Natural killer cell (primary cell): ENCODE measurements around the gene MTUS2. TPM values are rescaled to one million over a fixed set of nuclear protein-coding genes. Genes with fewer than 3 reads are reported as not detected.

Source experiments
- ATAC-seq, 3 donors: fragments of 150-1000 bp in 2 of 3; fragments of 200-7000 bp in 1 of 3; cut with Tn5 transposase; 1 replicate in 1 of 3; 2 replicates in 2 of 3; pipeline ENCODE4 v1.10.0; 2021; ENCODE audit warnings: mild to moderate bottlenecking in 2 of 3, moderate library complexity in 2 of 3
- DNase-seq, 2 donors: peaks; one replicate each; pipeline versions ENCODE4 v3.0.0 to v3.0.0-alpha.2; 2013 to 2021; ENCODE audit warnings: mixed read lengths in 1 of 2
- H3K27ac ChIP-seq: one replicate; pipeline ENCODE4 v1.5.1; 2013; ENCODE audit warnings: mild to moderate bottlenecking, low read length
- H3K27me3 ChIP-seq: one replicate; pipeline ENCODE4 v1.6.1; 2013; ENCODE audit warnings: low read length; ENCODE audit not compliant: control insufficient read depth, insufficient read depth
- H3K36me3 ChIP-seq: one replicate; pipeline ENCODE4 v1.6.1; 2013; ENCODE audit warnings: low read length; ENCODE audit not compliant: control insufficient read depth, insufficient read depth
- H3K4me1 ChIP-seq: one replicate; pipeline ENCODE4 v1.6.1; 2013; ENCODE audit warnings: low read length; ENCODE audit not compliant: control insufficient read depth, insufficient read depth
- H3K4me3 ChIP-seq: one replicate; pipeline ENCODE4 v1.5.1; 2013; ENCODE audit warnings: low read length
- H3K9me3 ChIP-seq: one replicate; pipeline ENCODE4 v1.6.1; 2013; ENCODE audit warnings: low read length; ENCODE audit not compliant: control insufficient read depth, insufficient read depth
- H3K27ac Mint-ChIP-seq, 2 donors: one replicate each; pipeline ENCODE4 v1.8.0; 2022; ENCODE audit warnings: mild to moderate bottlenecking in 2 of 2, mixed read lengths in 2 of 2, moderate library complexity in 1 of 2
- H3K27me3 Mint-ChIP-seq, 2 donors: one replicate each; pipeline ENCODE4 v1.8.0; 2022; ENCODE audit warnings: low read depth in 2 of 2, mixed read lengths in 2 of 2
- H3K36me3 Mint-ChIP-seq: one replicate; pipeline ENCODE4 v1.8.0; 2022; ENCODE audit warnings: mixed read lengths
- H3K4me1 Mint-ChIP-seq, 2 donors: one replicate each; pipeline ENCODE4 v1.8.0; 2022; ENCODE audit warnings: mixed read lengths in 2 of 2
- H3K4me3 Mint-ChIP-seq: one replicate; pipeline ENCODE4 v1.8.0; 2022; ENCODE audit warnings: mild to moderate bottlenecking, moderate library complexity, mixed read lengths
- H3K9me3 Mint-ChIP-seq, 2 donors: one replicate each; pipeline ENCODE4 v1.8.0; 2022; ENCODE audit warnings: mixed read lengths in 2 of 2
- CTCF ChIP-seq: fragments of 200-600 bp; IDR thresholded peaks from one replicate; pipeline ENCODE4 v1.8.0; 2022; ENCODE audit warnings: antibody characterized with exemption
- WGBS: methylation state at CpG from one replicate; pipeline ENCODE4 v1.1.7; 2013; ENCODE audit warnings: missing lambda C conversion rate; ENCODE audit not compliant: insufficient coverage; 5-methylcytosine and 5-hydroxymethylcytosine counted together
- intact Hi-C: fragments of 100-400 bp; cut with micrococcal nuclease; formaldehyde crosslinking; loops from one replicate; pipeline ENCODE4 v1.14.2; 2022
- total RNA-seq, 4 donors: library from RNA; stranded (reverse); fragments of 120-200 nt in 1 of 4; gene quantifications; one replicate each; pipeline versions ENCODE4 v1.2.3 to v1.2.4, GENCODE V29; 2013 to 2022

The MTUS2 gene
- total RNA-seq, 3 donors from 2014 or later (not counting 1 experiment from before 2014, with no cell fraction given): not detected

- H3K4me3 Mint-ChIP-seq: no peak overlapping the region
- H3K4me1 Mint-ChIP-seq: peaks cover 0 to 8% of the 10 kb centered on the region in 2 donors
- ATAC-seq: no peak
- Histone ChIP-seq H3K9me3 (no peaks in the 10 kb centered on the region), H3K4me1 (no peaks in the 10 kb centered on the region), H3K4me3 (no peak overlapping the region), H3K27me3 (no peaks in the 10 kb centered on the region), H3K36me3 (peaks cover 4% of the 10 kb centered on the region), H3K27ac (no peak overlapping the region)
- intact Hi-C loops: no loop called here
- no peaks in the 10 kb centered on the region for H3K36me3 Mint-ChIP-seq
- WGBS: 99% methylated on average over 9 of the region's 12 CpGs
- no peak for TF ChIP-seq CTCF
- H3K27ac Mint-ChIP-seq: no peak overlapping the region
- no peaks in the 10 kb centered on the region for H3K9me3 Mint-ChIP-seq
- no peaks in the 10 kb centered on the region for H3K27me3 Mint-ChIP-seq
- no peak for DNase-seq
These were observed 691.1 kb downstream of the MTUS2 start for GRCh38 chr13:29511106-29511796.

GRCh38 chr13:29511980-29512379 lies 691.8 kb downstream of the MTUS2 start:
- Mint-ChIP-seq H3K4me1 (peaks cover 0 to 8% of the 10 kb centered on the region in 2 donors), H3K4me3 (no peak overlapping the region), H3K27me3 (no peaks in the 10 kb centered on the region), H3K36me3 (no peaks in the 10 kb centered on the region), H3K27ac (no peak overlapping the region), H3K9me3 (no peaks in the 10 kb centered on the region)
- TF ChIP-seq CTCF: no peak
- no peak for DNase-seq
- Histone ChIP-seq H3K27ac (no peak overlapping the region), H3K9me3 (no peaks in the 10 kb centered on the region), H3K36me3 (peaks cover 8% of the 10 kb centered on the region), H3K4me3 (no peak overlapping the region), H3K27me3 (no peaks in the 10 kb centered on the region), H3K4me1 (no peaks in the 10 kb centered on the region)
- intact Hi-C loops: no loop called here
- whole genome bisulfite sequencing: 92% methylated on average over 8 of the region's 8 CpGs
- ATAC-seq: no peak

- Histone ChIP-seq H3K4me1 (no peaks in the 10 kb centered on the region), H3K27me3 (no peaks in the 10 kb centered on the region), H3K27ac (no peak overlapping the region), H3K4me3 (no peak overlapping the region), H3K9me3 (no peaks in the 10 kb centered on the region), H3K36me3 (peaks cover 11% of the 10 kb centered on the region)
- Mint-ChIP-seq H3K36me3 (no peaks in the 10 kb centered on the region), H3K27ac (no peak overlapping the region), H3K27me3 (no peaks in the 10 kb centered on the region), H3K4me3 (no peak overlapping the region), H3K4me1 (peaks cover 0 to 8% of the 10 kb centered on the region in 2 donors), H3K9me3 (no peaks in the 10 kb centered on the region)
- 94% methylated on average over 24 of the region's 24 CpGs for WGBS
- no peak for TF ChIP-seq CTCF
- DNase-seq (no peak), ATAC-seq (no peak)
- intact Hi-C loops: no loop called here
These were observed 693.2 kb downstream of the MTUS2 start for GRCh38 chr13:29513002-29513980.
